Lung (tissue), 12 donors: ENCODE results near the gene MCU. TPM values are rescaled to one million over a fixed set of nuclear protein-coding genes. Genes with fewer than 3 reads are reported as not detected.

Experiments
- ATAC-seq: fragments of 200-7000 bp; cut with Tn5 transposase; one replicate; pipeline ENCODE4 v1.9.1; 2020; ENCODE audit warnings: moderate number of reproducible peaks; ENCODE audit not compliant: insufficient read depth, low FRiP score
- DNase-seq, 3 donors: peaks; one replicate each; pipeline ENCODE4 v3.0.0-alpha.2; 2013 to 2017
- H3K27ac ChIP-seq, 2 donors: one replicate each; pipeline ENCODE4 v1.5.1; 2013; ENCODE audit warnings: mild to moderate bottlenecking in 2 of 2, moderate library complexity in 2 of 2, control low read depth in 1 of 2, inconsistent platforms in 1 of 2, low read depth in 1 of 2, low read length in 1 of 2
- H3K27me3 ChIP-seq, 3 donors: one replicate each; pipeline ENCODE4 v1.5.1; 2013; ENCODE audit warnings: low read length in 2 of 3; ENCODE audit not compliant: control insufficient read depth in 3 of 3, insufficient read depth in 3 of 3
- H3K36me3 ChIP-seq, 4 donors: one replicate each; pipeline ENCODE4 v1.5.1; 2013; ENCODE audit warnings: low read length in 4 of 4, mild to moderate bottlenecking in 1 of 4, moderate library complexity in 1 of 4; ENCODE audit not compliant: control insufficient read depth in 4 of 4, insufficient read depth in 4 of 4
- H3K4me1 ChIP-seq, 5 donors: one replicate each; pipeline ENCODE4 v1.5.1; 2013; ENCODE audit warnings: low read length in 5 of 5, mild to moderate bottlenecking in 2 of 5, moderate library complexity in 1 of 5; ENCODE audit not compliant: control insufficient read depth in 5 of 5, insufficient read depth in 5 of 5
- H3K4me3 ChIP-seq: one replicate; pipeline ENCODE4 v1.5.1; 2013; ENCODE audit warnings: mild to moderate bottlenecking, control low read depth, moderate library complexity
- H3K9ac ChIP-seq, 2 donors: one replicate each; pipeline ENCODE4 v1.5.1; 2013; ENCODE audit warnings: low read length in 2 of 2, control low read depth in 1 of 2; ENCODE audit not compliant: insufficient read depth in 1 of 2
- H3K9me3 ChIP-seq, 4 donors: one replicate each; pipeline ENCODE4 v1.5.1; 2013; ENCODE audit warnings: low read length in 3 of 4, mild to moderate bottlenecking in 1 of 4, moderate library complexity in 1 of 4; ENCODE audit not compliant: control insufficient read depth in 4 of 4, insufficient read depth in 3 of 4
- CTCF ChIP-seq: IDR thresholded peaks from 2 replicates; pipeline ENCODE4 v1.5.1; 2012; ENCODE audit warnings: mild to moderate bottlenecking; ENCODE audit errors: control extremely low read depth, extremely low read depth
- WGBS, 2 donors: extraction: QIAGEN DNeasy Blood & Tissue Kit; methylation state at CpG; one replicate each; pipeline ENCODE4 v1.1.7; 2013; 5-methylcytosine and 5-hydroxymethylcytosine counted together
- polyA plus RNA-seq, 2 donors: library from polyadenylated mRNA; stranded (reverse); fragments of 200-250 nt; gene quantifications; one replicate each; pipeline ENCODE4 v1.2.1, GENCODE V29; 2013
- total RNA-seq, 2 donors: library from RNA; depleted of rRNA in 1 of 2; stranded (reverse); fragments of >200 nt in 1 of 2; gene quantifications; one replicate each; pipeline ENCODE4 v1.2.1, GENCODE V29; 2014 to 2021
- donor health status: control.
- donor health status: control.
- donor health status: Bipolar disorder and iron deficiency.
- donor health status: healthy.
- donor health status: DM: yes; HTN: yes; CAD: no.

The MCU gene
- total and polyA plus RNA-seq, 4 donors = 23.1 to 70.7 (median 29.0) TPM

DNA sequence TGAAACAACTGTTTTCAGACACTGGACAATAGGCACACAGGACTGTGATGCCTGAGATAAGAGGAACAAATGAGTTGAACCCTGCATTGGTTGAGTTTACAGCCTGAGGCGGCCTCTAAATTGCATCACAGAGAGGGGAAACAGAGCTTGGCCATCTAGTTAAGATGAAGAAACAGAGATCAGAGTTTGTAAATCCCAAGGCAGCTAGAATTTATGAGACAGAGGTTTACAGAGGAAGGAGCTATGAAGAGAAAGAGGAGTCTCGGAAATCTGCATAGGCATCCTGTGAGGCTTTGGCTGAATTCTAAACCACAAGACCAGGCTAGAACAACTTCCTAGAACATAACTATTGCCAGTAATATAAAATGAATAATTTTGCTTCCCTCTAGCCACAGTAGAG is 160.6 kb downstream of the MCU start:
- Histone ChIP-seq H3K9me3 (no peaks in the 10 kb centered on the region), H3K4me3 (no peak overlapping the region), H3K9ac (no peak overlapping the region), H3K36me3 (no peaks in the 10 kb centered on the region), H3K27ac (no peak overlapping the region), H3K4me1 (no peaks in the 10 kb centered on the region), H3K27me3 (no peaks in the 10 kb centered on the region)
- DNase-seq = no peak
- TF ChIP-seq CTCF = no peak
- no peak for ATAC-seq
- 48 to 81% methylated on average over 2 of the region's 2 CpGs for WGBS, 2 donors

DNA sequence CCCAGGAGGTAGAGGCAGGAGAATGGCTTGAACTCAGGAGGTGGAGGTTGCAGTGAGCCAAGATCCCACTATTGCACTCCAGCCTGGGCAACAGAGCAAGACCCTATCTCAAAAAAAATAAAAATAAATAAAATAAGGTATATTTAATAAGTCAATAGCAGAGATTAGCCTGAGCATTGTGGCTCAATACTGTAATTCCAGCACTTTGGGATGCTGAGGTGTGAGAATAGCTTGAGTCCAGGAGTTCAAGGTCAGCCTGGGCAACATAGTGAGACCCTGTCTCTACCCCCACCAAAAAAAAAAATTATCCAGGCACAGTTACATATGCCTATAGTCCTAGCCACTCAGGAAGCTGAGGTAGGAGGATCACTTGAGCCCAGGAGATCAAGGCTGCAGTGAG is 163.2 kb downstream of the MCU start:
- no peaks in the 10 kb centered on the region for H3K36me3 ChIP-seq
- H3K4me3 ChIP-seq = no peak overlapping the region
- no peak for TF ChIP-seq CTCF
- no peak overlapping the region for H3K9ac ChIP-seq
- ATAC-seq = no peak
- DNase-seq = no peak
- H3K9me3 ChIP-seq = no peaks in the 10 kb centered on the region
- H3K27me3 ChIP-seq = no peaks in the 10 kb centered on the region
- H3K4me1 ChIP-seq = no peaks in the 10 kb centered on the region
- no peak overlapping the region for H3K27ac ChIP-seq

GRCh38 chr10:72855790-72856189 is 163.8 kb downstream of the MCU start:
- Histone ChIP-seq H3K36me3 (peaks cover 0 to 2% (median 0%) of the 10 kb centered on the region in 4 donors), H3K27me3 (no peaks in the 10 kb centered on the region), H3K9ac (no peak overlapping the region), H3K27ac (no peak overlapping the region), H3K4me1 (no peaks in the 10 kb centered on the region), H3K4me3 (no peak overlapping the region), H3K9me3 (no peaks in the 10 kb centered on the region)
- WGBS, 2 donors = 87 to 93% methylated on average over 2 of the region's 2 CpGs
- no peak for ATAC-seq
- no peak for TF ChIP-seq CTCF
- no peak for DNase-seq

- DNase-seq (no peak), ATAC-seq (no peak)
- H3K27me3 ChIP-seq = no peaks in the 10 kb centered on the region
- H3K9me3 ChIP-seq = no peaks in the 10 kb centered on the region
- H3K4me3 ChIP-seq = no peak overlapping the region
- no peak overlapping the region for H3K27ac ChIP-seq
- no peak overlapping the region for H3K9ac ChIP-seq
- H3K36me3 ChIP-seq = peaks cover 0 to 10% (median 4%) of the 10 kb centered on the region in 4 donors
- TF ChIP-seq CTCF = no peak
- 95 to 97% methylated on average over 6 of the region's 6 CpGs for WGBS, 2 donors
- H3K4me1 ChIP-seq = no peaks in the 10 kb centered on the region
Measured at GRCh38 chr10:72858067-72858466, 166.1 kb downstream of the MCU start.
